Lower leg skin (tissue), 4 donors: ENCODE results near the gene MAPT. TPM values are rescaled to one million over a fixed set of nuclear protein-coding genes. Genes with fewer than 3 reads are reported as not detected.

Experiments
- DNase-seq, 2 donors: peaks; one replicate each; pipeline ENCODE4 v3.0.0-alpha.2; 2019; ENCODE audit warnings: low spot score in 2 of 2
- H3K4me3 ChIP-seq: fragments of 200-600 bp; sonication (generic); 2 replicates; pipeline ENCODE4 v1.5.1; 2017; ENCODE audit warnings: mild to moderate bottlenecking, low read depth; ENCODE audit not compliant: poor library complexity, severe bottlenecking
- POLR2A ChIP-seq, 2 donors: fragments of 450-650 bp; IDR thresholded peaks; one replicate each; pipeline ENCODE4 v1.6.1; 2016 to 2017; ENCODE audit warnings: antibody characterized with exemption in 2 of 2, mild to moderate bottlenecking in 1 of 2, moderate library complexity in 1 of 2
- WGBS, 2 donors: methylation state at CpG; one replicate each; pipeline ENCODE4 v1.1.5; 2018; 5-methylcytosine and 5-hydroxymethylcytosine counted together
- intact Hi-C: fragments of 100-400 bp; cut with DNase I; formaldehyde crosslinking; loops from one replicate; pipeline ENCODE4 v1.15.0; 2023; ENCODE audit warnings: low total_unique reads
- total RNA-seq, 4 donors: library from RNA; depleted of rRNA; stranded (reverse); fragments of >200 nt; gene quantifications; one replicate each; pipeline ENCODE4 v1.1.0, GENCODE V29; 2016
- TF ChIP-seq, protein P1 (sequence below), 3 donors: fragments of 450-650 bp; IDR thresholded peaks; one replicate each; pipeline ENCODE4 v1.5.1; 2016; ENCODE audit warnings: antibody characterized with exemption in 3 of 3, mild to moderate bottlenecking in 3 of 3, moderate library complexity in 2 of 3

The MAPT gene
- total RNA-seq, 4 donors from 2014 or later, result 4.1 to 7.6 (median 6.2) TPM

DNA sequence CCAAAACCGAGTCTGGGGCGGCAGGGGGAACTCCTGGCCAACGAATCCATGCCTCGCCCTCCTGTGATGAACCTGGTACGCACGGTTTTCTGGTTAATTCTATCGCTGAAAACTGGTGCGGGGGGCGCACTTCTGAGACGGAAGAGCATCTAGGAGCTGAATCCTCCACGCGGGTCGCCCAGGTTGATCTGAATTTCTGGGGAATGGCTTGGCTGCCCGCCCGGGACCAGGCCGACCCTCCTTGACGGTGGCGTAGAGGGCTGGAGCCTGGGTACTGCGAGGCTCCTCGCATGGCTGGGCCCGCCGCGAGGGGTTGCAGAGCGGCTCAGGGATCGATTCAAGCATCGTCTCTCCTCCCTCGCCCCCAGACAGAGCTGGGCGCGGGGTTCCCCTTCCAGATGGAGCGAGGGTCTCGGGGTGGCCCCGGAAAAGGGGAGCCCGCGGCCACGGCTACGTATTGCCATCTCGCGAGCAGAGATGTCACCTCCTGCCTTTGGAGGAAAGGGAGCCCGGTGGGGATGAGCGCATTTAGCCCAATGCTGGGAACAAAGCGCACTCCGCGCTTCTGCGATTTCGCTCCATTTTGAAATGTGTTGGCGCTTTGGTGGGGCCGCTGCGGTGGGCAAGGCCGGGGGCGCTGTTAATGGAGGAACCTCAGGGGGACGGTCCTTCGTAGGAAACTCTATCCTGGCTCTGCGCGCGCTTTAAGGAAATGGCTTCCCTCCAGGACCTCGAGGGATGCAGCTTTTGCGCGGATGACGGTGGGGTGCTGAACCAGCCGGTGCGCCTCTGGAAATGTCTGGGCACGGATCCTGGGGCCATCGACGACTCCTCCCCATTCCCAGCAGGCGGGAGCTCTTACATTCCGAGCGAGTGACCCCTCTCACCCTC is 2.7 kb downstream of the MAPT start:
- no peak for DNase-seq
- 5 to 15% methylated on average over 63 to 65 of the region's 67 CpGs for WGBS, 2 donors
- TF ChIP-seq, protein P1, sequence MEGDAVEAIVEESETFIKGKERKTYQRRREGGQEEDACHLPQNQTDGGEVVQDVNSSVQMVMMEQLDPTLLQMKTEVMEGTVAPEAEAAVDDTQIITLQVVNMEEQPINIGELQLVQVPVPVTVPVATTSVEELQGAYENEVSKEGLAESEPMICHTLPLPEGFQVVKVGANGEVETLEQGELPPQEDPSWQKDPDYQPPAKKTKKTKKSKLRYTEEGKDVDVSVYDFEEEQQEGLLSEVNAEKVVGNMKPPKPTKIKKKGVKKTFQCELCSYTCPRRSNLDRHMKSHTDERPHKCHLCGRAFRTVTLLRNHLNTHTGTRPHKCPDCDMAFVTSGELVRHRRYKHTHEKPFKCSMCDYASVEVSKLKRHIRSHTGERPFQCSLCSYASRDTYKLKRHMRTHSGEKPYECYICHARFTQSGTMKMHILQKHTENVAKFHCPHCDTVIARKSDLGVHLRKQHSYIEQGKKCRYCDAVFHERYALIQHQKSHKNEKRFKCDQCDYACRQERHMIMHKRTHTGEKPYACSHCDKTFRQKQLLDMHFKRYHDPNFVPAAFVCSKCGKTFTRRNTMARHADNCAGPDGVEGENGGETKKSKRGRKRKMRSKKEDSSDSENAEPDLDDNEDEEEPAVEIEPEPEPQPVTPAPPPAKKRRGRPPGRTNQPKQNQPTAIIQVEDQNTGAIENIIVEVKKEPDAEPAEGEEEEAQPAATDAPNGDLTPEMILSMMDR (IDR thresholded peaks at IDR 0.05), result no peak
- no peak for TF ChIP-seq POLR2A (IDR thresholded peaks at IDR 0.05)
- H3K4me3 ChIP-seq, result no peak overlapping the region
- intact Hi-C loops, result no loop called here

DNA sequence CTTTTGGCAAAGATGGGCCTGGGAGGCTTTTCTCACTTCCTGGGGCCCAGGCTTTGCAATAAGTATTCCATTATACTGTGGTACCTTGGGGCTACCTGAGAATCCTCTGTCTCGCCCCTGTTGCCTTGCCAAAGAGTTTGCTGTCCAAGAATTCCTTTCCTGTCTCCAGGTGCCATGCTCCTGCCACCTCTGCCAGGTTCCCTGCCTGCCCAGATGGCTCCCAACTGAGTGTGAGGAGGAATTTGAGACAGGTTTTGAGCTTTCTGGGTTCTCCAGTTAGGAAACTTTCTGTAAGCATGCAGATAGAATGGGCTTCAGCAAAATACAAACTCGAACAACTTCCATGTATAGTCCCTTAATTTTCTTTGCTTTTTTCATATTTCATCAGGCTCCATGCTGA is 5.8 kb downstream of the MAPT start:
- no peak for TF ChIP-seq POLR2A (IDR thresholded peaks at IDR 0.05)
- TF ChIP-seq, protein P1 (IDR thresholded peaks at IDR 0.05), result no peak
- DNase-seq, result no peak
- intact Hi-C loops, result no loop called here
- no peak overlapping the region for H3K4me3 ChIP-seq
- 59 to 71% methylated on average over 2 of the region's 2 CpGs for WGBS, 2 donors

DNA sequence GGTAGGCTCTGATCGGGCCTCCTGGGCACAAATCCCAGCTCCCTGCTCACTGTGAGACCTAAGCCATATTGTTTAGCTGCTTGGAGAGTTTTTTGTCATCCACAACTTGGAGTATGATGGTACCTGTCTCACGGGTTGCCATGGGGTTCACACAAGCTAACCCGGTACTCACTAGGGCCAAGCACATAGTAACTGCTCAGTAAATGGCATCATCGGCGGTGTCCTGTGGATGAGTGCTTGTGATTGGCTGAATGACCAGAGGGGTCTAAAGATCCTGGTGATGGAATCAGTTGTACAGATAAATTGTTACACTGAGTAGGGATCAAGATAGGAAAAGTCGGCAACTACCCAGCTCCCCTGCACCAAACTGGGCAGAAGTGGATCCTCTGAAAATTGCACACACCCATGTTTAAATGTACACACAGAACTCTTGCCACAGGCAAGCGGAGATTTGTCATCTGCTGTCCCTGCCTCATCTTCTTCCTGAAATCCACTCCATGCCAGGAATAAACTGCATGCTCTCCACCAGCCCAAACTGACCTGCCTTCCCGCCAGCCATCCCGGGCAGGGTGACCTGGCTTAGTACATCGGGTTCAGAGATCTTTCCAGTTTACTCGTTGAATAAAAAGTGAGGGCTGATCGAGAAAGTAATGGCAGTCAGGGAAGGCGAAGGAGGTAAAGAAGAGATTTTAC is 6.5 kb downstream of the MAPT start:
- no peak for DNase-seq
- WGBS, 2 donors, result 93 to 94% methylated on average over 13 of the region's 13 CpGs
- intact Hi-C loops, result no loop called here
- H3K4me3 ChIP-seq, result no peak overlapping the region
- TF ChIP-seq POLR2A (IDR thresholded peaks at IDR 0.05), result no peak
- TF ChIP-seq, protein P1 (IDR thresholded peaks at IDR 0.05), result no peak

DNA sequence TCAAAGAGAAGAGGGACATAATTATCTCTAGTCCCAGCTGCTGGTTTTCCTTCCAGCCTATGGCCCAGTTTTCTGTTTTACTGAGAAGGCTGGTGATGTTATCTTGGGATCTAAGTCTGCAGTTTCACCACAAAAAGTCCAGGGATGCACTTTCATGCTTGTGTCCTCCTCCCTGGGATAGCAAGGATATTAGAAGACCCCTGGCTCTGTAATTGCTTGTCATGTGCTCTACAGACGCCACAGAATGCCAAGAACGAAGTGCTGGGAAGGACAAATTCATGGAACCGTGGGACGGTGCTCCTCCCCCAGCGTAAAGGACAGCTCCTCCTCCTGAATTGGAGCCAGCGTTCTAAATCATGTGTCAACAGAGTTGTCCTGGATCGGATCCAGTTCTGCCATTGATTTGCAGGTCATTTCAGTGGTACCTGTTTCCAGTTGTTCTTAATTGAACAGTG is 8.6 kb downstream of the MAPT start:
- intact Hi-C loops, result no loop called here
- WGBS, 2 donors, result 14 to 24% methylated on average over 7 of the region's 7 CpGs
- TF ChIP-seq POLR2A (IDR thresholded peaks at IDR 0.05), result no peak
- TF ChIP-seq, protein P1 (IDR thresholded peaks at IDR 0.05), result no peak
- DNase-seq, result no peak
- no peak overlapping the region for H3K4me3 ChIP-seq

DNA sequence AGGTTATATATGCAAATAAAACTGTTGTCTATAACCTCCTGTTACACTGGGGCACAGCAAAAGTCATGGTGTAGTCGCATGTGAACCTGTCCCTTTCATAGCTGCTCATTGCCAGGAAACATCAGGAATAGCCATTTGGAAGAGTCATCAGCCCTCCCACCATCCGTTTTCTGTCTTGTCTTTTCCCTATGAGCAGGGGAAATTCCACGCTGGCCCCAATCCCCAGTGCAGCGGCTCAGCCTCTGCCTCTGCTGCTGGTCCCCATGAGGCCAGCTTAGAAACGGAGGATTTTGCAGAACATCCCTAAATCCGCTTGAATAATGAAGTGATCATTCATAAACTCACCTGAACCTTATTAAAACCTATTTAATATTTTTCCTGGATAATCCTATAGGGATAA is 10.5 kb downstream of the MAPT start:
- no peak for DNase-seq
- intact Hi-C loops, result loop anchor here (5.0 kb wide), 1 partner anchor 37 kb away; no protein-coding TSS in a partner anchor
- H3K4me3 ChIP-seq, result no peak overlapping the region
- 59 to 62% methylated on average over 6 of the region's 6 CpGs for WGBS, 2 donors
- TF ChIP-seq POLR2A (IDR thresholded peaks at IDR 0.05), result no peak
- TF ChIP-seq, protein P1 (IDR thresholded peaks at IDR 0.05), result no peak
